CD14-positive monocyte (primary cell): Measurements from ENCODE around the gene SMG1. TPM values are rescaled to one million over a fixed set of nuclear protein-coding genes. Genes with fewer than 3 reads are reported as not detected.

ENCODE experiments used
- polyA plus RNA-seq, 3 donors: library from polyadenylated mRNA; depleted of rRNA in 1 of 3; unstranded in 2 of 3; stranded (reverse) in 1 of 3; fragments of 300-500 nt in 2 of 3; fragments of >200 nt in 1 of 3; fragmentation: Illumina TruSeq in 2 of 3; gene quantifications; 1 replicate in 2 of 3; 2 replicates in 1 of 3; pipeline ENCODE4 v1.2.3, GENCODE V29; 2012 to 2021

SMG1 gene
- polyA plus RNA-seq, 3 donors, result 2.4 to 31.8 (median 7.1) TPM

Other genes with a start within 250 kb of the SMG1 start
- gene RPS15A, start 136.1 kb downstream of the SMG1 start, polyA plus RNA-seq, result 1,000 to 10,000 TPM; 1,209 to 2,855 (median 1,397) TPM
- 100 to 1,000 TPM in 2 of 3 donors, 10 to 100 TPM in 1; 89.0 to 158 (median 142) TPM for gene ARL6IP1, start 124.9 kb downstream of the SMG1 start, polyA plus RNA-seq
- gene TMC7, start 57.5 kb upstream of the SMG1 start, polyA plus RNA-seq, result not detected
- 10 to 100 TPM in 2 of 3 donors, 1 to 10 TPM in 1; 6.5 to 13.3 (median 12.2) TPM for gene COQ7, start 141.2 kb upstream of the SMG1 start, polyA plus RNA-seq
- gene ITPRIPL2, start 187.6 kb upstream of the SMG1 start, polyA plus RNA-seq, result 1 to 10 TPM; 7.9 to 9.0 (median 8.2) TPM
- 1 to 10 TPM in 2 of 3 donors, under 1 TPM in 1; 0.81 to 4.9 (median 1.1) TPM for gene SYT17, start 241.8 kb upstream of the SMG1 start, polyA plus RNA-seq